Measurements from ENCODE around the gene EXD3. TPM values are rescaled to one million over a fixed set of nuclear protein-coding genes. Genes with fewer than 3 reads are reported as not detected.

The EXD3 gene
- total RNA-seq, 1 donor from 2014 or later: 5.2 TPM

- H3K4me1 Mint-ChIP-seq: peaks cover 12% of the 10 kb centered on the region
- H3K4me3 Mint-ChIP-seq: peak overlapping the region; percentile 10
- intact Hi-C loops (cut with micrococcal nuclease): loop anchor here (5.0 kb wide), 1 partner anchor 119 kb away; the partner anchor contains the start of genes EXD3 and NOXA1
- H3K9me3 Mint-ChIP-seq: no peaks in the 10 kb centered on the region
- H3K36me3 Mint-ChIP-seq (ENCODE audit: low read depth): peaks cover 3% of the 10 kb centered on the region
- H3K27ac Mint-ChIP-seq: peak overlapping the region; percentile 36
- peaks cover 15% of the 10 kb centered on the region for H3K27me3 Mint-ChIP-seq
- DNase-seq: peak; percentile 64
These were observed 119.6 kb downstream of the EXD3 start for GRCh38 chr9:137303151-137303892.

GRCh38 chr9:137302449-137303150 is 120.4 kb downstream of the EXD3 start:
- Mint-ChIP-seq H3K4me1 (peaks cover 12% of the 10 kb centered on the region), H3K27ac (no peak overlapping the region), H3K36me3 (ENCODE audit: low read depth) (peaks cover 3% of the 10 kb centered on the region), H3K4me3 (no peak overlapping the region), H3K9me3 (no peaks in the 10 kb centered on the region), H3K27me3 (peaks cover 20% of the 10 kb centered on the region)
- no peak for DNase-seq
- intact Hi-C loops (cut with micrococcal nuclease): loop anchor here (5.0 kb wide), 1 partner anchor 120 kb away; the partner anchor contains the start of genes EXD3 and NOXA1

- no peaks in the 10 kb centered on the region for H3K9me3 Mint-ChIP-seq
- peak; percentile 98 for DNase-seq
- H3K27me3 Mint-ChIP-seq: peaks cover 24% of the 10 kb centered on the region
- H3K4me3 Mint-ChIP-seq: peak within 1 kb of the TSS; percentile 83
- intact Hi-C loops (cut with micrococcal nuclease): loop anchor here (5.0 kb wide), 1 partner anchor 120 kb away; the partner anchor contains the start of genes EXD3 and NOXA1
- peaks cover 10% of the 10 kb centered on the region for H3K4me1 Mint-ChIP-seq
- peaks cover 3% of the 10 kb centered on the region for H3K36me3 Mint-ChIP-seq (ENCODE audit: low read depth)
- no peak within 1 kb of the TSS for H3K27ac Mint-ChIP-seq
These were observed 120.9 kb downstream of the EXD3 start, which contains the start of gene NRARP for GRCh38 chr9:137302118-137302448. TSS of gene NRARP (minus strand) at chr9:137302271. CDS start at chr9:137301928, 343 bp downstream.

- peak; percentile 76 for DNase-seq
- peaks cover 3% of the 10 kb centered on the region for H3K36me3 Mint-ChIP-seq (ENCODE audit: low read depth)
- intact Hi-C loops (cut with micrococcal nuclease): loop anchor here (5.0 kb wide), 1 partner anchor 121 kb away; the partner anchor contains the start of genes EXD3 and NOXA1
- H3K27me3 Mint-ChIP-seq: peaks cover 32% of the 10 kb centered on the region
- no peaks in the 10 kb centered on the region for H3K9me3 Mint-ChIP-seq
- H3K4me3 Mint-ChIP-seq: peak overlapping the region; percentile 83
- peaks cover 12% of the 10 kb centered on the region for H3K4me1 Mint-ChIP-seq
- H3K27ac Mint-ChIP-seq: peak overlapping the region; percentile 82
These were observed 121.6 kb downstream of the EXD3 start for GRCh38 chr9:137301081-137301947.

- Mint-ChIP-seq H3K9me3 (no peaks in the 10 kb centered on the region), H3K27ac (peak overlapping the region; percentile 82), H3K4me3 (peak overlapping the region; percentile 83), H3K36me3 (ENCODE audit: low read depth) (peaks cover 3% of the 10 kb centered on the region), H3K27me3 (peaks cover 32% of the 10 kb centered on the region), H3K4me1 (peaks cover 12% of the 10 kb centered on the region)
- DNase-seq: no peak
- intact Hi-C loops (cut with micrococcal nuclease): loop anchor here (5.0 kb wide), 1 partner anchor 122 kb away; the partner anchor contains the start of genes EXD3 and NOXA1
These were observed 122.3 kb downstream of the EXD3 start for GRCh38 chr9:137300567-137301080.

- Mint-ChIP-seq H3K4me3 (peak overlapping the region; percentile 53), H3K27ac (no peak overlapping the region), H3K9me3 (no peaks in the 10 kb centered on the region), H3K36me3 (ENCODE audit: low read depth) (peaks cover 3% of the 10 kb centered on the region), H3K27me3 (peaks cover 32% of the 10 kb centered on the region), H3K4me1 (peaks cover 8% of the 10 kb centered on the region)
- intact Hi-C loops (cut with micrococcal nuclease): loop anchor here (5.0 to 10.0 kb wide), 2 partner anchors 122 to 225 kb away; partner anchors contain the start of genes EXD3 and NOXA1
- DNase-seq: no peak
These were observed 123.0 kb downstream of the EXD3 start for GRCh38 chr9:137299938-137300337.

GRCh38 chr9:137299203-137299565 is 123.8 kb downstream of the EXD3 start:
- Mint-ChIP-seq H3K36me3 (ENCODE audit: low read depth) (peaks cover 3% of the 10 kb centered on the region), H3K27me3 (peaks cover 36% of the 10 kb centered on the region), H3K4me1 (peaks cover 8% of the 10 kb centered on the region), H3K4me3 (no peak overlapping the region), H3K9me3 (no peaks in the 10 kb centered on the region), H3K27ac (no peak overlapping the region)
- intact Hi-C loops (cut with micrococcal nuclease): loop anchor here (10.0 kb wide), 1 partner anchor 226 kb away; no protein-coding TSS in a partner anchor
- DNase-seq: no peak

GRCh38 chr9:137298401-137299202 is 124.4 kb downstream of the EXD3 start:
- no peak for DNase-seq
- peaks cover 8% of the 10 kb centered on the region for H3K4me1 Mint-ChIP-seq
- H3K36me3 Mint-ChIP-seq (ENCODE audit: low read depth): peaks cover 3% of the 10 kb centered on the region
- H3K27ac Mint-ChIP-seq: no peak overlapping the region
- intact Hi-C loops (cut with micrococcal nuclease): loop anchor here (10.0 kb wide), 1 partner anchor 226 kb away; no protein-coding TSS in a partner anchor
- no peaks in the 10 kb centered on the region for H3K9me3 Mint-ChIP-seq
- H3K27me3 Mint-ChIP-seq: peaks cover 39% of the 10 kb centered on the region
- H3K4me3 Mint-ChIP-seq: no peak overlapping the region

- no peak for DNase-seq
These were observed 125.0 kb downstream of the EXD3 start for GRCh38 chr9:137297966-137298365.

GRCh38 chr9:137296670-137297664 is 126.0 kb downstream of the EXD3 start:
- no peak for DNase-seq
- Mint-ChIP-seq H3K9me3 (no peaks in the 10 kb centered on the region), H3K4me3 (peak overlapping the region; percentile 72), H3K27me3 (peaks cover 46% of the 10 kb centered on the region), H3K36me3 (ENCODE audit: low read depth) (peaks cover 3% of the 10 kb centered on the region), H3K4me1 (peaks cover 8% of the 10 kb centered on the region), H3K27ac (peak overlapping the region; percentile 70)
- intact Hi-C loops (cut with micrococcal nuclease): loop anchor here (10.0 kb wide), 1 partner anchor 228 kb away; no protein-coding TSS in a partner anchor

More at GRCh38 chr9:137297966-137298365, 125.0 kb downstream of the EXD3 start:
- peaks cover 8% of the 10 kb centered on the region for H3K4me1 Mint-ChIP-seq
- peaks cover 44% of the 10 kb centered on the region for H3K27me3 Mint-ChIP-seq
- no peaks in the 10 kb centered on the region for H3K9me3 Mint-ChIP-seq
- H3K36me3 Mint-ChIP-seq (ENCODE audit: low read depth): peaks cover 3% of the 10 kb centered on the region
- no peak overlapping the region for H3K27ac Mint-ChIP-seq
- intact Hi-C loops (cut with micrococcal nuclease): loop anchor here (10.0 kb wide), 1 partner anchor 227 kb away; no protein-coding TSS in a partner anchor
- H3K4me3 Mint-ChIP-seq: no peak overlapping the region

GRCh38 chr9:137295849-137296669 is 126.9 kb downstream of the EXD3 start:
- Mint-ChIP-seq H3K27me3 (peaks cover 46% of the 10 kb centered on the region), H3K36me3 (ENCODE audit: low read depth) (peaks cover 3% of the 10 kb centered on the region), H3K27ac (peak overlapping the region; percentile 70), H3K4me1 (peaks cover 8% of the 10 kb centered on the region), H3K9me3 (no peaks in the 10 kb centered on the region), H3K4me3 (peak overlapping the region; percentile 72)
- intact Hi-C loops (cut with micrococcal nuclease): loop anchor here (2.0 to 10.0 kb wide), 2 partner anchors 111 to 229 kb away; no protein-coding TSS in a partner anchor
- DNase-seq: no peak
